ENCODE results near the gene TECPR1. TPM values are rescaled to one million over a fixed set of nuclear protein-coding genes. Genes with fewer than 3 reads are reported as not detected.

TECPR1 gene
- total and polyA plus RNA-seq, 7 donors: 7.7 to 38.2 (median 12.6) TPM

GRCh38 chr7:98227939-98228338 is 24.1 kb downstream of the TECPR1 start:
- TF ChIP-seq EP300 (IDR thresholded peaks at IDR 0.05): no peak
- no peak for TF ChIP-seq POLR2A (IDR thresholded peaks at IDR 0.05)
- TF ChIP-seq, protein P1, sequence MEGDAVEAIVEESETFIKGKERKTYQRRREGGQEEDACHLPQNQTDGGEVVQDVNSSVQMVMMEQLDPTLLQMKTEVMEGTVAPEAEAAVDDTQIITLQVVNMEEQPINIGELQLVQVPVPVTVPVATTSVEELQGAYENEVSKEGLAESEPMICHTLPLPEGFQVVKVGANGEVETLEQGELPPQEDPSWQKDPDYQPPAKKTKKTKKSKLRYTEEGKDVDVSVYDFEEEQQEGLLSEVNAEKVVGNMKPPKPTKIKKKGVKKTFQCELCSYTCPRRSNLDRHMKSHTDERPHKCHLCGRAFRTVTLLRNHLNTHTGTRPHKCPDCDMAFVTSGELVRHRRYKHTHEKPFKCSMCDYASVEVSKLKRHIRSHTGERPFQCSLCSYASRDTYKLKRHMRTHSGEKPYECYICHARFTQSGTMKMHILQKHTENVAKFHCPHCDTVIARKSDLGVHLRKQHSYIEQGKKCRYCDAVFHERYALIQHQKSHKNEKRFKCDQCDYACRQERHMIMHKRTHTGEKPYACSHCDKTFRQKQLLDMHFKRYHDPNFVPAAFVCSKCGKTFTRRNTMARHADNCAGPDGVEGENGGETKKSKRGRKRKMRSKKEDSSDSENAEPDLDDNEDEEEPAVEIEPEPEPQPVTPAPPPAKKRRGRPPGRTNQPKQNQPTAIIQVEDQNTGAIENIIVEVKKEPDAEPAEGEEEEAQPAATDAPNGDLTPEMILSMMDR (IDR thresholded peaks at IDR 0.05): no peak
- TF ChIP-seq POLR2AphosphoS5 (IDR thresholded peaks at IDR 0.05): no peak
- no peak for DNase-seq
- Histone ChIP-seq H3K4me1 (no peaks in the 10 kb centered on the region), H3K27ac (no peak overlapping the region), H3K36me3 (peaks cover 0 to 46% (median 11%) of the 10 kb centered on the region in 4 donors), H3K4me3 (no peak overlapping the region), H3K27me3 (no peaks in the 10 kb centered on the region), H3K9me3 (no peaks in the 10 kb centered on the region)
- intact Hi-C loops (cut with DNase I): no loop called here
- WGBS, 2 donors: 95% methylated on average over 18 of the region's 18 CpGs

GRCh38 chr7:98225913-98226614 is 26.0 kb downstream of the TECPR1 start:
- TF ChIP-seq POLR2A (IDR thresholded peaks at IDR 0.05): no peak
- TF ChIP-seq POLR2AphosphoS5 (IDR thresholded peaks at IDR 0.05): no peak
- no peak for TF ChIP-seq EP300 (IDR thresholded peaks at IDR 0.05)
- TF ChIP-seq, protein P1 (IDR thresholded peaks at IDR 0.05): no peak
- no peak for DNase-seq
- no peaks in the 10 kb centered on the region for H3K9me3 ChIP-seq
- no peak overlapping the region for H3K4me3 ChIP-seq
- H3K36me3 ChIP-seq: peaks cover 0 to 56% (median 6%) of the 10 kb centered on the region in 4 donors
- intact Hi-C loops (cut with DNase I): no loop called here
- no peaks in the 10 kb centered on the region for H3K4me1 ChIP-seq
- H3K27me3 ChIP-seq: no peaks in the 10 kb centered on the region
- WGBS, 2 donors: 83 to 90% methylated on average over 16 of the region's 16 CpGs
- no peak overlapping the region for H3K27ac ChIP-seq

- Histone ChIP-seq H3K36me3 (peaks cover 0 to 59% (median 5%) of the 10 kb centered on the region in 4 donors), H3K27ac (no peak overlapping the region), H3K27me3 (no peaks in the 10 kb centered on the region), H3K4me1 (no peaks in the 10 kb centered on the region), H3K4me3 (no peak overlapping the region), H3K9me3 (no peaks in the 10 kb centered on the region)
- WGBS, 2 donors: 94 to 96% methylated on average over 21 of the region's 21 CpGs
- no peak for DNase-seq
- TF ChIP-seq POLR2AphosphoS5 (IDR thresholded peaks at IDR 0.05): no peak
- TF ChIP-seq POLR2A (IDR thresholded peaks at IDR 0.05): no peak
- TF ChIP-seq, protein P1 (IDR thresholded peaks at IDR 0.05): no peak
- TF ChIP-seq EP300 (IDR thresholded peaks at IDR 0.05): no peak
- intact Hi-C loops (cut with DNase I): no loop called here
Measured at GRCh38 chr7:98224701-98225181, 27.3 kb downstream of the TECPR1 start.

GRCh38 chr7:98223898-98224700 is 27.9 kb downstream of the TECPR1 start:
- intact Hi-C loops (cut with DNase I): no loop called here
- Histone ChIP-seq H3K4me3 (no peak overlapping the region), H3K36me3 (peaks cover 0 to 63% (median 5%) of the 10 kb centered on the region in 4 donors), H3K27me3 (no peaks in the 10 kb centered on the region), H3K27ac (no peak overlapping the region), H3K9me3 (no peaks in the 10 kb centered on the region), H3K4me1 (no peaks in the 10 kb centered on the region)
- TF ChIP-seq, protein P1 (IDR thresholded peaks at IDR 0.05): no peak
- TF ChIP-seq EP300 (IDR thresholded peaks at IDR 0.05) (no peak), POLR2A (IDR thresholded peaks at IDR 0.05) (no peak), POLR2AphosphoS5 (IDR thresholded peaks at IDR 0.05) (no peak)
- 93 to 94% methylated on average over 21 of the region's 21 CpGs for WGBS, 2 donors
- no peak for DNase-seq
